Nucleus accumbens (tissue), 56 donors: Measurements from ENCODE around the gene PNKP.

ENCODE experiments used
- DNase-seq, 56 donors: peaks; one replicate each; lab custom pipeline; 2025; lab: John Stamatoyannopoulos, UW

PNKP gene

GRCh38 chr19:49861541-49862378, 5.6 kb downstream of the PNKP start:
- DNase-seq: no peak

- peak in 11 of 56 donors; percentile 8 to 61 (median 30) for DNase-seq
These were observed 6.3 kb downstream of the PNKP start for GRCh38 chr19:49861107-49861506.

DNA sequence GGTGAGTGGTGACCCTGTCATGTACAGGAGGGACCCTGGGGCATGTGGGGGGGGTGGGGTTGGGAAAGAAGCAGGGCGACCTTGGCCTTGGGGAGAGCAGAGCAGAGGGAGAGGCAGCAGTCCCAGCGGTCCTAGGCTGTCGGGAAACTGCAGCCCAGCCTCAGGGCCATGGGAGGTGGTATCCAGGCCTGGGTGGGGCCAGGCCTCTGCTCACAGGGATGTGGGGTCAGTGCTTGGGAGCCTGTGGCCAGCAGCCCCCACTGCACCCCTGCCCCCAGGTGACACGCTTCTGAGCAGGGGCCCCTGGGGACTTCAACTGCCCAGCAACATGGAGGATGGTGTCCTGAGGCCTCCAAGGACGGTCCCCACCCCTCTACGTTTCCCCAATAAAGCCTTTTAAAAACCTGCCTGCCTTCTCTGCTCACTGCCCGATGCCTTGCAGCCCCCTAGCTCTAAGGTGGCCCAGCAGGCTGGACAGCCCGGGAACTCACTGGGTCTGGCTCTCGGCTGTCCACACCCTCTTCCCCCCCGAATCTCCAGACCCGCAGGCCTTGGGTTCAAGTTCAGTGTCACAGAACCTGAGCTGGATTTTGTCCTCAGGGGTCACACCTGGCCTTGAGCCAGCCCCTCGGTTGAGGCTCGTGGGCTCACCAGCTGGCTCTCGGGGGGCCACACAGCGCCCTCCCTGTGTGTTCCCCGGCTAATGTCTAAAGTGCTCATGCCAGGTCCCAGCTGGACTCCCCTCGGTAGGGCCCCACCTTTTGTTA, 6.9 kb downstream of the PNKP start:
- DNase-seq: no peak

GRCh38 chr19:49859682-49860335, 7.6 kb downstream of the PNKP start:
- no peak for DNase-seq

DNA sequence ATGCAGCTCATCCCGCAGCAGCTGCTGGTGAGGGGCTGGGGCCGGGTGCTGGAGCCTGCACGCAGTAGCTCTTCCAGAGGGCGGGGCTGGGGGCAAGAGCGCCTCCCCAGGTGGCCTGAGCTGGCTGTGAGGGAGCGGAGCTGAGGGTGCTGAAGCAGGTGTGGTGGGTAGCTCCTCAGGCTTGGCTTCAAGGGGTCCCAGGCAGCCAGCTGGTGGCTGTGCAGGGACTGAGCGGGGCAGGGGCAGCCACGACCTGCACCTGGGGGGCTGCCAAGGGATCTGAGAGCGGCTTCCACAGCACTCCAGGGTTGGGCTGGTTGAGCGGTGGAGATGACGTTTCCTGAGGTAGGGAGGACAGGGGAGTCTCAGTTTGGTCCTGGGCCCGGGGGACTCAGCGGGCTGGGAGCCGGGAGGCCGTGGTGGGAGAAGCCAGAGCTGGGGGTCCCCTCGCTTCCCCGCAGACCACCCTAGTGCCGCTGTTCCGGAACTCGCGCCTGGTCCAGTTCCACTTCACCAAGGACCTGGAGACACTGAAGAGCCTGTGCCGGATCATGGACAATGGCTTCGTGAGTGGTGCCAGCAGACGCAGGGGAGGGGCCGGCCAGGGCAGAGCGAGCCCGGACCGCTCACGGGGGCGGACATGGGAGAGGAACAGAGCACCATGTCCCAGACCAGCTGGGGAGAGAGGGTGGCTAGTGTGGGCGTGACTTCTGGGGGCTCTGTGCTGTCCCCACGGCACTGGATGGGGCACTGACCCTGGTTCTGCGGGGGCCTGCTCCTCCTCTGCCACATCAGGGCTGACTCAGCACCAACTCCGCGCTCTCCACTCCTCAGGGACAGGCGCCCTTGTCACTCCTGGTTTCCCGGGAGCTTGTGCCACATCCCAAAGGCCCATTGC, 9.0 kb downstream of the PNKP start:
- DNase-seq: peak in 37 of 56 donors; percentile 6 to 69 (median 30)

GRCh38 chr19:49857838-49858087, 9.6 kb downstream of the PNKP start:
- DNase-seq: no peak

DNA sequence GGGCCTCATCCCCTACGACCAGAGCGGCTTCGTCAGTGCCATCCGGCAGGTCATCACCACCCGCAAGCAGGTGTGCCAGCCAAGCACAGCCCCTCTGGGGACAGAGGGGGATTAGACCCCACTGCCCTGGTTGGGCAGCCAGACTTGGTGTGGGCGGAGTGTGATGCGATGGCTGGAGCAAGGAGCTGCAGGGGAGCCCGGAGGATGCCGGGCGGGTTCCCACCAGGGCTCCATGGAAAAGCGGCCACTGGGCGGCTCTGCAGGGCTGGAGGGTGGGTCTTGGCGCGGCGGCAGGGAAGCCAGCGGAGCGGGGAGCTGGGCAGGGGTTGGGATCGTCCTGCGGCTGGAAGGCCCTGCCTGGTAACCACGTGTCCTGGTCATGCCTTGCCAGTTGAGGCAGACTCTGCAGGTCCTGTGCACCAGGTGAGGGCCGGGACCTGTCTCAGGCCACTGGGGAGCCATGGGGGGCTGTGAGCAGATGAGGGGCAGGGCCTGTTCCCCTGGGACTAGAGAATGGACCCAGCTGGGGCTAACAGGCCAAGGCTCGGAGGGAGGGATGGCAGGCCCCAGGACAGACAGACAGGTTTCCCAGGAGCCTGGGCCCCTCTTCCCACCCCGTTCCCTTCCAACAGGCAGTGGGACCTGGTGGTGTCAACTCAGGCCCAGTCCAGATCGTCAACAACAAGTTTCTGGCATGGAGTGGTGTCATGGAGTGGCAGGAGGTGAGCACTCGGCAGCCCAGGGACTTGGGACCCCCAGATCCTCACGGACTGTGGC, 10.1 kb downstream of the PNKP start:
- DNase-seq: no peak

DNA sequence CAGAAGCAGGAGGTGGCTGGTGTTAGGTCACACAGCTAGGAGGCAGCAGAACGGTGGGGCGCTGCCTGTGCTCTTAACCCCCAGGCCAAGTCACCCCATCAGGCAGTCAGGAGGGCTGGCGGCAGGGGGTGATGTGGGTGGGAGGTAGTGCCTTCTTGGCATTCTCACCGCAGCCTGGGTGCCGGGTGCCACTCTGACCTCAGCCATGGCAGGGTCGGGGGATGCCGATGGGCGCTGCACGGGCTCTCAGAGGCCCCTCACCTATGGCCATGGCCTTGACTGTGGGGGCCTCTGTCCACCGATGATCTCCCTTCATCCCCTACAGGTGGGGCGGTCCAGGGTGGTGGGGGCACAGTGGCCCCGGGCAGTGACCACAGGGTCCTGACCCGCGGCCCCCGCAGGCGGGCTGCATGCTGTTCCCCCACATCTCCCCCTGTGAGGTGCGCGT, 10.8 kb downstream of the PNKP start:
- no peak for DNase-seq

DNA sequence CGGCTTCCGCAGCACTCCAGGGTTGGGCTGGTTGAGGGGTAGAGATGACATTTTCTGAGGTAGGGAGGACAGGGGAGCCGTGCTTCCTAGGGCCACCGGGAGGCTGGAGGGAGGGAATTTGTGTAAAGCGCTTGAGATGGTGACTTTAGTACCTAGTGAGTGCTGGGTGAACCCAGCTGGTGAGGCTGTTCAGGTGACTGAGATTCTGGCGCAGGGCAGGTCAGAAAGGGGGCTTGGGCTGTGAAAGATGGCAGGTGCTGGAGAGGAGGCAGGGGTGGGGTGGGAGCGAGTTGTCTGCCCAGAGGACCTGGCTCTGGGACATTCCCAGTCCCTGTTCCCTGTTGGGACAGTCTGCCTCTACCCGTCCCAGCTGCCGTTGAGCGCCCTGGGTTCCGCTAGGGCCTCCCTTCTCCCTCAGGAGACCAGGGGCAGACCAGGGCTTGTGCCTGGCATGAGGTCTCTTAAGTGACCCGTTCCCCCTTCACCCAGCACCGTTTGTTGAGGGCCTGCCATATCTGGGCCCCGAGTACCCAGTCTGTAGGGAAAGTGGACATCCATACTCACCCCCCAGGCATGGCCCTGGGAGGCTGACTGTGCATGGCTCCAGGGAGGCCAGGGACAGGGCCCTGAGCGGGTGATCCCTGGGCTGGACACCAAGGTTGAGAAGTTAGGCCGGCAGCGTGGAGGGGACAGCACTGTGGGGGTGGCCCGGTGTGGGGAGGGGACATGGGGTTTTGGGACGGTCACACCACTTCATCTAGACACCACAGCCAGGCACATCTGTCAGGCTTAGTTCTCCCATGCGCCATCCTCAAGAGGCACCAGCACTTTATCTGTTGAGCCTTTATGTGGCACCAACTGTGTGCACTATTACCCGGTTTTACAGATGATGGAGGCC, 11.5 kb downstream of the PNKP start:
- DNase-seq: no peak

GRCh38 chr19:49855277-49855675, 12.1 kb downstream of the PNKP start:
- DNase-seq: no peak

DNA sequence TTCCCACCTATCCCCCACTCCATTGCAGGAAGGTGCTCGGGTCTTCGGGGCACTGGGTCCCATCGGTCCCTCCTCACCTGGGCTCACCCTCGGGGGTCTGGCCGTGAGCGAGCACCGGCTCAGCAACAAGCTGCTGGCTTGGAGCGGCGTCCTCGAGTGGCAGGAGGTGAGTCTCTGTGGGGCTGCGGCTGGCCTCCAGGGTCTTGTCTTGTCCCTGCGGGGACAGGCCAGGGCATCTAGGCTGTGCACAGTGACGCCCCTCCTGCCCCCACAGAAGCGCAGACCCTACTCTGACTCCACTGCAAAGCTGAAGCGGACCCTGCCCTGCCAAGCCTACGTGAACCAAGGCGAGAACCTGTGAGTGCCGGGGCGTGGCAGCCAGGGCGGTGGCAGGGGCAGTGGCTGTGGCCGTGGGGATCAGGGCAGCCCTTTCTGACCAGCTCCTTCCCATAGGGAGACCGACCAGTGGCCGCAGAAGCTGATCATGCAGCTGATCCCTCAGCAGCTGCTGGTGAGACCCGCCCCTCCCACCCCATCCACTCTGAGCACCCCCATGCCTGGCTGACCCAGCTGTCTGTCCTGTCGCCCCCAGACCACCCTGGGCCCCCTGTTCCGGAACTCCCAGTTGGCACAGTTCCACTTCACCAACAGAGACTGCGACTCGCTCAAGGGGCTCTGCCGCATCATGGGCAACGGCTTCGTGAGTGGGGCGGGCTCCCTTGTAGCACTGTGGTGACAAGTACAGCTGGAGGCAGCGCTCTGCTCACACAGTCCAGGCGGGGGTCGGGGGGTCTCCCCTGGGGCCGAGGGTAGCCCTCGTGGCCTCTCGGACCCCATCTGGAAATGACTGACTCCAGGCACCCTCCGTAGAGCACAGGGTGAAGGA, 12.8 kb downstream of the PNKP start:
- DNase-seq: no peak

GRCh38 chr19:49853852-49854377, 13.5 kb downstream of the PNKP start:
- DNase-seq: no peak

DNA sequence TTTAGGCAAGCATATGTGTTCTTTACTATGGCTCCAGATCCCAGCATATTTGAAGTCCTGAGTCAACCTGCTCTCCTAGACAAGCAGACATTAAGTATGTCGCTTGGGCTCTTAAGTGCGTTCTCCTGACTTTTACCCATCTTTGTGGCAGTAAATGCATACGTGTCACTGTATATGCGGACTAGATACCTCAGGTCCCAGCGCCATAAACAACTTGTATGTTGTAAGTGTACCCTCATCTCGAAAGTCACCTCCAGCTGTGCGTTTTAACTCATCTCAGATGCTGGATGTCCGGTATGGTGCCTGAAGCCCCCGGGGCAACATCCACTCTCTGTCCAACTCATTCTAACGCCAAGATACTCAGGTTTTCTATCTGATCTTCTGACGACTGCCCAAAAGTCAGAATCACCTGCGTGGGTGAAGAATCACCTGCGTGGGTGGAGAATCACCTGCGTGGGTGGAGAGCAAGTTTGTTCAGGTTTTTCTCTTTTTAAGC, 14.7 kb downstream of the PNKP start:
- DNase-seq: no peak

- peak in 25 of 56 donors; percentile 21 to 76 (median 35) for DNase-seq
These were observed 15.7 kb downstream of the PNKP start for GRCh38 chr19:49851456-49852259.

DNA sequence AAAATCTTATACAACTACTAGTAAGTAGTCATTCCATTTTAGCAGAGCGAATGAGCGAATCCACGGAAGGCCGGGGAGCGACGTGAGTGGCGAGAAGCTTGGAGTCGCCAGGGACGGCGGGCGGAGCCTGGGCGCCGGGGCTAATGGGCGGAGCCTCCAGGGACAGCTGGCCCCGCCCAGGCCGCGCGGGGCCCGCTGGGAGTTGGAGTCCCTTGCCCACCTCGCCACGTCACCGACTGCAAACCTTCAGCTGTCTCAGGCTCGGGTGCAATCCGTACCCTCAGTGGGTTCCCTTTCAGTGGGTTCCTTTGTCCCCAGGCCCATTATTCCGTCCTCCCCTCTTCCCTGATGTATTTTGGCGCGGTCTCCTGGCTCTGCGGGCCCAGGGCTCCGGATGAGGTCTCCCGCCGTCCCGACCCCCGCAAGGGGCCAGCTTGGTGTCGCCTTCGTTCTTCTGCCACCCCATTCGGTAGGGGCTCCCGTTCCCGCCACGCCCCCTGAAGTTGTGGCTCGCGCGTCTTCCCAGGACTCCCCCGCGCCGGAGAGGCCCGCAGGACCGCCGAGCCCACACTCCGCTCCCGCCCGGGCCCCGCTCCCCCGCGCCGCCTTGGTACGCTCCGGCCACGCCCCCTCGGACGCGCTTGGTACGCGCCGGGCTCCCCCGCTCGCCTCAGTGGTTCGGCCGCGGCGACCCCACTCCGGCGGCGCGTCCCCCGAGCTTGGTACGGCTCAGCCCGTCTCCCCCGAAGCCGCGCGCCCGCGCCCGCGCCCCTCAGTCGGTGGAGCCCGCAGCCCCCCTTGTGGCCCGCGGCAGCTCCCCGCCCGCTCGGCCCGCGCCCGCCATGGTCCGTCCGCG, 16.7 kb downstream of the PNKP start, which contains the start of gene PTOV1:
Gene PTOV1, plus strand, starts transcription at position 673 of the 856 bp plus-strand sequence.
- peak; percentile 65 to 95 (median 90) for DNase-seq
